HG03460 (cell line): Measurements from ENCODE around the gene PCBP2.

ENCODE experiments used
- ATAC-seq: cut with Tn5 transposase; IDR thresholded peaks from one replicate; pipeline ENCODE4 v1.9.1; 2021; ENCODE audit not compliant: unreplicated experiment

Gene PCBP2

GRCh38 chr12:53506450-53506785, 54.5 kb downstream of the PCBP2 start:
- ATAC-seq: no peak

GRCh38 chr12:53506881-53507602, 55.1 kb downstream of the PCBP2 start, which contains the start of gene NPFF:
NPFF (minus strand) TSS chr12:53507484; CDS start chr12:53507474, 10 bp downstream.
- no peak for ATAC-seq

- ATAC-seq: no peak
These were observed 55.6 kb downstream of the PCBP2 start for GRCh38 chr12:53507603-53507885.

- peak; percentile 89 for ATAC-seq
These were observed 56.8 kb downstream of the PCBP2 start for GRCh38 chr12:53508534-53509170.

- ATAC-seq: no peak
These were observed 58.4 kb downstream of the PCBP2 start for GRCh38 chr12:53510181-53510812.

- no peak for ATAC-seq
These were observed 62.0 kb downstream of the PCBP2 start for GRCh38 chr12:53513712-53514410.

GRCh38 chr12:53514628-53515290, 62.9 kb downstream of the PCBP2 start:
- ATAC-seq: no peak

GRCh38 chr12:53515291-53515680, 63.4 kb downstream of the PCBP2 start:
- ATAC-seq: no peak

GRCh38 chr12:53516758-53517455, 65.0 kb downstream of the PCBP2 start:
- no peak for ATAC-seq

GRCh38 chr12:53518381-53518780, 66.5 kb downstream of the PCBP2 start:
- ATAC-seq: no peak

- no peak for ATAC-seq
These were observed 71.2 kb downstream of the PCBP2 start for GRCh38 chr12:53523131-53523530.

GRCh38 chr12:53524476-53524875, 72.6 kb downstream of the PCBP2 start:
- no peak for ATAC-seq

- ATAC-seq: no peak
These were observed 78.2 kb downstream of the PCBP2 start for GRCh38 chr12:53530061-53530460.
